Omental fat pad (tissue), 4 donors: Measurements from ENCODE around the gene MYH7. TPM values are rescaled to one million over a fixed set of nuclear protein-coding genes. Genes with fewer than 3 reads are reported as not detected.
"Not testable (repeated sequence)": the region's sequence is repeated elsewhere in the genome, so short reads cannot be mapped to it uniquely, and the experiment has no call there.

Source experiments
- ATAC-seq: fragments of 150-250 bp; one replicate; pipeline ENCODE4 v1.9.1; 2016; ENCODE audit warnings: mild to moderate bottlenecking, moderate library complexity; ENCODE audit not compliant: low FRiP score
- DNase-seq: peaks from one replicate; pipeline ENCODE4 v3.0.0-alpha.2; 2019; ENCODE audit warnings: low spot score
- CTCF ChIP-seq, 3 donors: fragments of 450-650 bp; IDR thresholded peaks; one replicate each; pipeline ENCODE4 v1.5.1; 2016 to 2017; ENCODE audit warnings: antibody characterized with exemption in 3 of 3, mild to moderate bottlenecking in 3 of 3, moderate library complexity in 2 of 3
- total RNA-seq, 4 donors: library from RNA; depleted of rRNA; stranded (reverse); fragments of >200 nt; gene quantifications; one replicate each; pipeline ENCODE4 v1.1.0, GENCODE V29; 2016

The MYH7 gene
- total RNA-seq, 4 donors from 2014 or later: not detected

GRCh38 chr14:23464700-23465099 is 29.2 kb upstream of the MYH7 start:
- DNase-seq (no peak), ATAC-seq (no peak)
- TF ChIP-seq CTCF (IDR thresholded peaks at IDR 0.05): no peak

- DNase-seq: no peak
- TF ChIP-seq CTCF (IDR thresholded peaks at IDR 0.05): no peak
- no peak for ATAC-seq
Observed at GRCh38 chr14:23460960-23461359, 25.5 kb upstream of the MYH7 start.

GRCh38 chr14:23457587-23458445 is 22.4 kb upstream of the MYH7 start:
- TF ChIP-seq CTCF (IDR thresholded peaks at IDR 0.05): no peak
- ATAC-seq (no peak), DNase-seq (no peak)

GRCh38 chr14:23456883-23457586 is 21.6 kb upstream of the MYH7 start:
- not testable (repeated sequence) for ATAC-seq

GRCh38 chr14:23454445-23454856 is 19.0 kb upstream of the MYH7 start:
- TF ChIP-seq CTCF (IDR thresholded peaks at IDR 0.05): no peak
- DNase-seq (no peak), ATAC-seq (no peak)

More at GRCh38 chr14:23456883-23457586, 21.6 kb upstream of the MYH7 start:
- DNase-seq: not testable (repeated sequence)

GRCh38 chr14:23452237-23452636 is 16.8 kb upstream of the MYH7 start:
- TF ChIP-seq CTCF (IDR thresholded peaks at IDR 0.05): no peak
- ATAC-seq: no peak
- DNase-seq: no peak

- DNase-seq: no peak
- no peak for ATAC-seq
- no peak for TF ChIP-seq CTCF (IDR thresholded peaks at IDR 0.05)
Observed at GRCh38 chr14:23450379-23450778, 14.9 kb upstream of the MYH7 start.
